GM12878 (cell line): ENCODE data around the gene TFCP2. TPM values are rescaled to one million over a fixed set of nuclear protein-coding genes. Genes with fewer than 3 reads are reported as not detected.

Experiments
- ATAC-seq: fragments of 200-7000 bp; cut with Tn5 transposase; 3 replicates; pipeline ENCODE4 v1.9.1; 2020; ENCODE audit warnings: mild to moderate bottlenecking, moderate library complexity
- BruUV-seq: library from RNA; stranded (reverse); fragments of 400-500 nt; replicated peaks from 2 replicates; lab custom pipeline; 2021; lab: Mats Ljungman, UMichigan
- CTCF ChIA-PET: fragments of 300-600 bp; sonication (Branson Sonifier 250); formaldehyde crosslinking; extraction: SDS; loops from one replicate; lab custom pipeline; 2021; ENCODE audit warnings: inconsistent platforms; lab: Yijun Ruan, JAX
- POLR2A ChIA-PET: fragments of 350-600 bp; formaldehyde crosslinking; extraction: SDS; loops from one replicate; lab custom pipeline; 2021; ENCODE audit warnings: inconsistent platforms; lab: Charles Lee
- RAD21 ChIA-PET: fragments of 300-600 bp; sonication (Branson Sonifier 250); formaldehyde crosslinking; loops from one replicate; lab custom pipeline; 2023; ENCODE audit warnings: antibody characterized with exemption; ENCODE audit not compliant: unreplicated experiment; lab: Charles Lee
- SMC1A ChIA-PET: fragments of 300-600 bp; sonication (Branson Sonifier 250); formaldehyde crosslinking; loops from one replicate; lab custom pipeline; 2023; ENCODE audit not compliant: unreplicated experiment, uncharacterized antibody; lab: Charles Lee
- DNase-seq: peaks from one replicate; pipeline ENCODE4 v3.0.0-alpha.2; 2011; ENCODE audit warnings: low read depth, low spot score
- FAIRE-seq: peaks from 3 replicates; lab custom pipeline; 2011; peaks lifted over from hg19 to GRCh38; lab: Jason Lieb, UNC
- H2AFZ ChIP-seq: 2 replicates; pipeline ENCODE4 v1.6.0; 2011; ENCODE audit warnings: low read depth, low read length, control low read depth; ENCODE audit not compliant: control insufficient read depth
- H3K27ac ChIP-seq: 2 replicates; pipeline ENCODE4 v1.5.1; 2011; ENCODE audit warnings: control low read depth; ENCODE audit not compliant: control insufficient read depth, insufficient read depth
- H3K27me3 ChIP-seq, 2 experiments: replicated peaks in 1 of 2; 2 replicates each; pipeline versions ENCODE4 v1.6.0 to v1.6.1; 2011; ENCODE audit warnings: low read length in 1 of 2; ENCODE audit not compliant: control insufficient read depth in 2 of 2, insufficient read depth in 2 of 2
- H3K36me3 ChIP-seq, 2 experiments: 2 replicates each; pipeline ENCODE4 v1.5.1; 2011; ENCODE audit warnings: low read length in 1 of 2; ENCODE audit not compliant: control insufficient read depth in 2 of 2, insufficient read depth in 2 of 2
- H3K4me1 ChIP-seq: 2 replicates; pipeline ENCODE4 v1.6.1; 2011; ENCODE audit warnings: mild to moderate bottlenecking, low read length, moderate library complexity, mixed read lengths; ENCODE audit not compliant: control insufficient read depth, insufficient read depth
- H3K4me2 ChIP-seq: 2 replicates; pipeline ENCODE4 v1.6.0; 2011; ENCODE audit warnings: control low read depth; ENCODE audit not compliant: control insufficient read depth, insufficient read depth
- H3K4me3 ChIP-seq: fragments of 200-600 bp; sonication (generic); 2 replicates; pipeline ENCODE4 v1.5.1; 2016
- H3K79me2 ChIP-seq: 2 replicates; pipeline ENCODE4 v1.6.0; 2011; ENCODE audit warnings: low read length; ENCODE audit not compliant: control insufficient read depth, insufficient read depth
- H3K9ac ChIP-seq: 2 replicates; pipeline ENCODE4 v1.8.0; 2011; ENCODE audit warnings: low read length, control low read depth, mixed read lengths; ENCODE audit not compliant: control insufficient read depth, insufficient read depth
- H3K9me3 ChIP-seq: replicated peaks from 3 replicates; pipeline ENCODE4 v1.5.1; 2011; ENCODE audit warnings: mild to moderate bottlenecking, low read length; ENCODE audit not compliant: control insufficient read depth, insufficient read depth
- H4K20me1 ChIP-seq: 2 replicates; pipeline ENCODE4 v1.6.0; 2011; ENCODE audit not compliant: control insufficient read depth, insufficient read depth
- FOXM1 ChIP-seq: IDR thresholded peaks from 2 replicates; pipeline ENCODE4 v1.6.1; 2012; ENCODE audit warnings: low read depth, mild to moderate bottlenecking, inconsistent platforms, low read length, moderate library complexity
- HCFC1 ChIP-seq: fragments of 150-350 bp; IDR thresholded peaks from 2 replicates; pipeline ENCODE4 v1.6.1; 2014; ENCODE audit warnings: low read length
- MEF2A ChIP-seq: IDR thresholded peaks from 2 replicates; pipeline ENCODE4 v1.6.1; 2011; ENCODE audit warnings: low read depth, mild to moderate bottlenecking, low read length, moderate library complexity; ENCODE audit not compliant: insufficient read depth
- MEF2B ChIP-seq: fragments of 450-650 bp; IDR thresholded peaks from 2 replicates; pipeline ENCODE4 v1.6.1; 2018; ENCODE audit warnings: mild to moderate bottlenecking, moderate library complexity; ENCODE audit not compliant: partially characterized antibody, poor library complexity, severe bottlenecking
- POU2F2 ChIP-seq: IDR thresholded peaks from 3 replicates; pipeline ENCODE4 v1.6.1; 2011; ENCODE audit warnings: low read depth, mild to moderate bottlenecking, low read length, borderline replicate concordance
- RAD21 ChIP-seq: IDR thresholded peaks from 2 replicates; pipeline ENCODE4 v1.6.1; 2011; ENCODE audit warnings: mild to moderate bottlenecking, low read depth, low read length, moderate library complexity; ENCODE audit not compliant: insufficient read depth
- RUNX3 ChIP-seq: IDR thresholded peaks from 2 replicates; pipeline ENCODE4 v1.6.1; 2012; ENCODE audit warnings: low read length, inconsistent platforms
- SP1 ChIP-seq: IDR thresholded peaks from one replicate; pipeline ENCODE4 v1.6.1; 2011; ENCODE audit warnings: low read depth, low read length
- WGBS: methylation state at CpG from one replicate; pipeline ENCODE4 v1.1.6; 2016; ENCODE audit warnings: low lambda C conversion rate; ENCODE audit not compliant: insufficient replicate concordance, insufficient coverage; ENCODE audit errors: missing lambda C conversion rate; 5-methylcytosine and 5-hydroxymethylcytosine counted together
- in situ Hi-C: fragments of 300-500 bp; cut with MboI; formaldehyde crosslinking; loops from 9 replicates; pipeline ENCODE4 v1.14.3; 2018; ENCODE audit warnings: mixed read lengths
- intact Hi-C: fragments of 100-400 bp; cut with micrococcal nuclease; formaldehyde crosslinking; loops from one replicate; pipeline ENCODE4 v1.14.2; 2022; ENCODE audit not compliant: unreplicated experiment
- polyA plus RNA-seq, 11 experiments: library from polyadenylated mRNA; depleted of rRNA in 4 of 11; unstranded in 6 of 11; stranded (reverse) in 5 of 11; fragments of >200 nt; fragmentation: Nextera tagmentation in 4 of 11; fragmentation: Illumina TruSeq in 1 of 11; extraction: Ambion mirVana in 4 of 11; extraction: Trizol in 1 of 11; gene quantifications; 1 replicate in 1 of 11; 2 replicates in 10 of 11; pipeline versions ENCODE4 v1.2.1 to v1.2.3, GENCODE V29; 2011 to 2016; ENCODE audit warnings: inconsistent platforms in 2 of 11, missing spikeins in 2 of 11, low read depth in 1 of 11
- total RNA-seq, 4 experiments: library from RNA; depleted of rRNA in 3 of 4; stranded (reverse); fragments of >200 nt in 3 of 4; fragmentation: Illumina TruSeq in 1 of 4; extraction: Trizol in 1 of 4; gene quantifications; 2 replicates each; pipeline versions ENCODE4 v1.2.1 to v1.2.3, GENCODE V29; 2013 to 2021
- TF ChIP-seq, protein P1 (sequence below): IDR thresholded peaks from 2 replicates; pipeline ENCODE4 v1.6.1; 2011; ENCODE audit warnings: low read depth, low read length, improper control_type of control experiment, borderline replicate concordance

The TFCP2 gene
- total and polyA plus RNA-seq, 10 of the 15 experiments (the other 5 are each of a cell fraction or from before 2014, with no cell fraction given) = 5.8 to 29.7 (median 14.2) TPM

DNA sequence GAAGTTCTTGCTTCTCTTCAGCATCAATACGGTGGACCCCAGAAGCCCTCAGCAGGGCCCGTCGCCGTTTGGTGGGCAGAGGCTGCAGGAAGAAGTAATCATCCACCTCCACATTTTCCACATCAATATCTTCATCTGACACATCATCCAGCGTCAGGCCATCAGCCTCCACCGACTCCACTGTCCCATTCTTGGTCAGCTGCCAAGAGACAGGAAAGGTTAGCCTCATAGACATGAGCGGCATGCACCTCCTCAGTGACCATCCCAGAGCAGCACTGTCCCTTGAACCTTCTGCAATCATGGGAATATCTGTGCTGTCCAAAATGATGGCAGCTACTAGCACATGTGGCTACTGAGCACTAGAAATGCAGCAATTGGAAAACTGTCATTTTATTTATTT, 105.2 kb downstream of the TFCP2 start (continued):
- no peak for TF ChIP-seq MEF2A
- no peak for TF ChIP-seq FOXM1
- TF ChIP-seq, all 136 proteins: peak for 0

DNA sequence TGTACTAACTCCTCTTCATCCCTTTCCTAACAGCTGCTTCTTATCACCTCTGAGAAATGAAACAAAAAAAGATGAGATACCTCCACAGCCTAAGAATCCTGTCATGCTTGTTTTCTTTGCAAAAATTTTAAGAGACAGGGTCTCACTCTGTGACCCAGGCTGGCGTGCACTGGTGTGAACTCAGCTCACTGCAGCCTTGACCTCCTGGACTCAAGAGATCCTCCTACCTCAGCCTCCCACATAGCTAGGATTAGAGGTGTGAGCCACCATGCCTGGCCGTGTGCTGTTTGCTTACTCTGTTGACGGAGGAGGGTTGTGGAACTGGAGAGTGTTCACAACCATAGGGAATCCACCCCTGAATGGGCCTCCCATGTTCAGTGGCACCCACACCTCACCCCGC, 105.7 kb downstream of the TFCP2 start:
- Histone ChIP-seq H3K4me2 (no peak overlapping the region), H3K27ac (no peak overlapping the region), H3K4me3 (no peak overlapping the region), H4K20me1 (no peaks in the 10 kb centered on the region), H3K36me3 (peaks cover 3 to 12% of the 10 kb centered on the region in 2 experiments), H3K27me3 (no peaks in the 10 kb centered on the region), H3K79me2 (no peaks in the 10 kb centered on the region), H3K9ac (no peak overlapping the region), H2AFZ (no peak overlapping the region), H3K4me1 (no peaks in the 10 kb centered on the region), H3K9me3 (no peaks in the 10 kb centered on the region)
- no peak for FAIRE-seq
- no peak for DNase-seq
- CTCF ChIA-PET = interaction anchor here (1.2 kb wide), 1 partner anchor 74 kb away, joined by 3 read pairs; no protein-coding TSS in a partner anchor
- in situ Hi-C loops (no loop called here), intact Hi-C loops (no loop called here)
- RAD21 ChIA-PET = no interaction called here
- BruUV-seq = no TSS peak
- POLR2A ChIA-PET = no interaction called here
- ATAC-seq = no peak
- no peak for TF ChIP-seq RUNX3
- no peak for TF ChIP-seq RAD21
- TF ChIP-seq HCFC1 = no peak
- no peak for TF ChIP-seq SP1
- TF ChIP-seq, protein P1, sequence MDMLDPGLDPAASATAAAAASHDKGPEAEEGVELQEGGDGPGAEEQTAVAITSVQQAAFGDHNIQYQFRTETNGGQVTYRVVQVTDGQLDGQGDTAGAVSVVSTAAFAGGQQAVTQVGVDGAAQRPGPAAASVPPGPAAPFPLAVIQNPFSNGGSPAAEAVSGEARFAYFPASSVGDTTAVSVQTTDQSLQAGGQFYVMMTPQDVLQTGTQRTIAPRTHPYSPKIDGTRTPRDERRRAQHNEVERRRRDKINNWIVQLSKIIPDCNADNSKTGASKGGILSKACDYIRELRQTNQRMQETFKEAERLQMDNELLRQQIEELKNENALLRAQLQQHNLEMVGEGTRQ = no peak
- TF ChIP-seq POU2F2 = no peak
- no peak for TF ChIP-seq MEF2B
- SMC1A ChIA-PET = interaction anchor here (0.9 kb wide), 1 partner anchor 42 kb away, joined by 3 read pairs; no protein-coding TSS in a partner anchor
- 93% methylated on average over 4 of the region's 4 CpGs for WGBS
